Neural progenitor cell (in vitro differentiated cells): ENCODE data around the gene PKNOX2. TPM values are rescaled to one million over a fixed set of nuclear protein-coding genes. Genes with fewer than 3 reads are reported as not detected.

Source experiments
- DNase-seq: peaks from one replicate; pipeline ENCODE4 v3.0.0-alpha.2; 2016; ENCODE audit warnings: low spot score
- H2AFZ ChIP-seq: fragments of 200-600 bp; sonication (generic); replicated peaks from 2 replicates; pipeline ENCODE4 v1.6.1; 2016; ENCODE audit warnings: antibody characterized with exemption
- H3F3A ChIP-seq: fragments of 200-600 bp; sonication (generic); 2 replicates; pipeline ENCODE4 v1.6.1; 2016; ENCODE audit warnings: antibody characterized with exemption, low read depth
- H3K27ac ChIP-seq: fragments of 200-600 bp; sonication (generic); 2 replicates; pipeline ENCODE4 v1.5.1; 2016; ENCODE audit warnings: mild to moderate bottlenecking
- H3K27me3 ChIP-seq: fragments of 200-600 bp; sonication (generic); 2 replicates; pipeline ENCODE4 v1.6.1; 2016; ENCODE audit warnings: mild to moderate bottlenecking, moderate library complexity
- H3K36me3 ChIP-seq: fragments of 200-600 bp; sonication (generic); 2 replicates; pipeline ENCODE4 v1.5.1; 2016
- H3K4me1 ChIP-seq: fragments of 200-600 bp; sonication (generic); 2 replicates; pipeline ENCODE4 v1.6.1; 2016; ENCODE audit warnings: mixed run types
- H3K4me2 ChIP-seq: fragments of 200-600 bp; sonication (generic); 2 replicates; pipeline ENCODE4 v1.6.1; 2016
- H3K4me3 ChIP-seq: fragments of 200-600 bp; sonication (generic); 2 replicates; pipeline ENCODE4 v1.5.1; 2016
- H3K79me2 ChIP-seq: fragments of 200-600 bp; sonication (generic); 2 replicates; pipeline ENCODE4 v1.6.1; 2016; ENCODE audit warnings: low read depth
- H3K9ac ChIP-seq: fragments of 200-600 bp; sonication (generic); 2 replicates; pipeline ENCODE4 v1.6.1; 2016
- H3K9me3 ChIP-seq: fragments of 200-600 bp; sonication (generic); 2 replicates; pipeline ENCODE4 v1.5.1; 2016; ENCODE audit warnings: low read depth
- H4K20me1 ChIP-seq: fragments of 200-600 bp; sonication (generic); 2 replicates; pipeline ENCODE4 v1.6.1; 2016; ENCODE audit warnings: low read depth
- H3K27ac Mint-ChIP-seq: 3 replicates; pipeline ENCODE4 v1.8.0; 2021; ENCODE audit warnings: mixed read lengths
- H3K27me3 Mint-ChIP-seq: 2 replicates; pipeline ENCODE4 v1.8.0; 2022; ENCODE audit warnings: low read depth, mild to moderate bottlenecking, inconsistent platforms, moderate library complexity, mixed read lengths; ENCODE audit not compliant: insufficient read depth
- H3K36me3 Mint-ChIP-seq: 3 replicates; pipeline ENCODE4 v1.8.0; 2021; ENCODE audit warnings: mixed read lengths
- H3K4me1 Mint-ChIP-seq: 3 replicates; pipeline ENCODE4 v1.8.0; 2021; ENCODE audit warnings: mixed read lengths
- H3K4me3 Mint-ChIP-seq: 3 replicates; pipeline ENCODE4 v1.8.0; 2021; ENCODE audit warnings: mild to moderate bottlenecking, moderate library complexity, mixed read lengths
- H3K9me3 Mint-ChIP-seq: 3 replicates; pipeline ENCODE4 v1.8.0; 2020; ENCODE audit warnings: mixed read lengths
- CTCF ChIP-seq: fragments of 200-600 bp; sonication (generic); IDR thresholded peaks from 2 replicates; pipeline ENCODE4 v1.5.1; 2017; ENCODE audit warnings: antibody characterized with exemption, mild to moderate bottlenecking
- EZH2 ChIP-seq: fragments of 200-600 bp; sonication (generic); IDR thresholded peaks from 2 replicates; pipeline ENCODE4 v1.6.1; 2017; ENCODE audit warnings: antibody characterized with exemption, mild to moderate bottlenecking, moderate library complexity
- EZH2phosphoT487 ChIP-seq: fragments of 200-600 bp; sonication (generic); IDR thresholded peaks from 2 replicates; pipeline ENCODE4 v1.6.1; 2017; ENCODE audit warnings: antibody characterized with exemption
- total RNA-seq: library from RNA; depleted of rRNA; stranded (reverse); fragments of >200 nt; gene quantifications from 2 replicates; pipeline ENCODE4 v1.2.3, GENCODE V29; 2015; ENCODE audit warnings: low replicate concordance

PKNOX2 gene
- total RNA-seq, 1 donor from 2014 or later, result 4.3 TPM

DNA sequence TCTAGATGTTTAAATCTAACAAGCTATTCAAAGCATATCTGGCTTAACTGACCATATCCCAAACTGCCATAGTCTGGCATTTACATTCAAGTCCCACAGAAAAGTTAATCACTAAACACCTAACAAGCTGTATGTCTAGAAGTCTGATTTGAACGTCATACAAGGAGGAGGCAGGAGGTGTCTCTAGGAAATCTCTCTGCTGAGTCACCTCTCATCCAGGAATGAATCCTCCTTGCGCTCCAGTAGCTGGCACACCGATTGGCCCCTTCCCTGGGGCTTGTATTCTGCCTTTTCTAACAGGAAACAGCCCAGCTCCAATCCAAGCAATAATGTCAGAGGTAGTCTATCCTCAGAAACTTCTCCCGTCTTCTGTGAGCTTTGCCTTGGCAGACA, 299.7 kb downstream of the PKNOX2 start:
- no peak overlapping the region for H3K27ac ChIP-seq
- TF ChIP-seq EZH2phosphoT487 (no peak), CTCF (no peak), EZH2 (no peak)
- H3K9me3 ChIP-seq, result no peaks in the 10 kb centered on the region
- Mint-ChIP-seq H3K27ac (no peak overlapping the region), H3K9me3 (no peaks in the 10 kb centered on the region), H3K27me3 (peaks cover 3% of the 10 kb centered on the region), H3K4me3 (no peak overlapping the region), H3K4me1 (peaks cover 20% of the 10 kb centered on the region), H3K36me3 (peaks cover 18% of the 10 kb centered on the region)
- peaks cover 11% of the 10 kb centered on the region for H3K4me1 ChIP-seq
- no peaks in the 10 kb centered on the region for H3K27me3 ChIP-seq
- peaks cover 4% of the 10 kb centered on the region for H3F3A ChIP-seq
- no peak overlapping the region for H3K9ac ChIP-seq
- DNase-seq, result no peak
- H3K79me2 ChIP-seq, result peaks cover 3% of the 10 kb centered on the region
- H3K4me3 ChIP-seq, result no peak overlapping the region
- peaks cover 17% of the 10 kb centered on the region for H4K20me1 ChIP-seq
- no peaks in the 10 kb centered on the region for H3K36me3 ChIP-seq
- no peak overlapping the region for H2AFZ ChIP-seq
- H3K4me2 ChIP-seq, result no peak overlapping the region

DNA sequence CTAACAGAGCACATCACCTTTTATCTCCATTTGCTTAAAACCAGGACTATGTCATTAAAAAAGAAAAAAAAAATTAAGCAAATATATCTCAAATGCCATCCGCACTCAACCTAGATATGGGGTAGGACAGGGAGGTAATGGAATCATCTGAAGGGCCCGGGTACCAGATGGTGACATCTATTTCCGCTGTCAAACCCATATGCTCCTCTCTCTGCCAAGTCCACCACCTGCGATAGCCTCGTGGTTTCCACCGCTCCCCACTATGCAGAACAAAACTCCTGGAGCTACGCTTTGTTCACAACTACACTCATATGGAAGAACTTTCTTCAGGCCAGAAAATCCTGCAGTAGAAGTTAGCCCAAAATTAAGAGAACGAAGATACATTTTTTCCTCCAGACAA, 300.1 kb downstream of the PKNOX2 start:
- Mint-ChIP-seq H3K4me1 (peaks cover 20% of the 10 kb centered on the region), H3K27ac (no peak overlapping the region), H3K4me3 (no peak overlapping the region), H3K27me3 (peaks cover 3% of the 10 kb centered on the region), H3K36me3 (peaks cover 18% of the 10 kb centered on the region), H3K9me3 (no peaks in the 10 kb centered on the region)
- no peak for DNase-seq
- Histone ChIP-seq H3K9ac (no peak overlapping the region), H3K4me2 (no peak overlapping the region), H2AFZ (no peak overlapping the region), H3K27ac (no peak overlapping the region), H3K9me3 (no peaks in the 10 kb centered on the region), H3F3A (peaks cover 4% of the 10 kb centered on the region), H3K79me2 (peaks cover 3% of the 10 kb centered on the region), H4K20me1 (peaks cover 17% of the 10 kb centered on the region), H3K4me1 (peaks cover 11% of the 10 kb centered on the region), H3K36me3 (no peaks in the 10 kb centered on the region), H3K4me3 (no peak overlapping the region), H3K27me3 (no peaks in the 10 kb centered on the region)
- TF ChIP-seq EZH2 (no peak), CTCF (no peak), EZH2phosphoT487 (no peak)

DNA sequence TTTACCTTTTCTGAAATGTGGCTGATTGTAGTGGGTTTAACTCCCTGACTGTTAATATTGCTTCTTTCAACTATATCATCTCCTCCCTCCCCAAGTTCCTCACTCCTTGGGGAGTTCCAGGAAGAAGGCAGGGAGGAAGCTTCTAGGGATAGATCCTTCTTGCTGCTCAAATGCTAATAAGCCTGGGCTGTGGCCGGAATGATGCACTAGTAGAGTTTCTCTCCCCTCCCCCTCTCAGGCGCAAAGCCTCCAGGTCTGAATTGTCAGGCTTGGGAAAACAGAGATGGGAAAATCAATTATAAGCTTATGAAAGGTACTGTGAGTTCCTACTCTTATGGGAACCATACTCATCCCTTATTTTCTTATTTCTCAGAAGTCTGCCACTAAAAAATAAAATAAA, 300.7 kb downstream of the PKNOX2 start:
- Histone ChIP-seq H3K9ac (no peak overlapping the region), H3K4me3 (no peak overlapping the region), H3K27ac (no peak overlapping the region), H2AFZ (no peak overlapping the region), H3F3A (peaks cover 4% of the 10 kb centered on the region), H4K20me1 (peaks cover 17% of the 10 kb centered on the region), H3K79me2 (peaks cover 3% of the 10 kb centered on the region), H3K27me3 (no peaks in the 10 kb centered on the region), H3K4me1 (peaks cover 11% of the 10 kb centered on the region), H3K9me3 (no peaks in the 10 kb centered on the region), H3K4me2 (peak overlapping the region; percentile 20), H3K36me3 (no peaks in the 10 kb centered on the region)
- no peak overlapping the region for H3K4me3 Mint-ChIP-seq
- peaks cover 3% of the 10 kb centered on the region for H3K27me3 Mint-ChIP-seq
- peaks cover 17% of the 10 kb centered on the region for H3K36me3 Mint-ChIP-seq
- no peaks in the 10 kb centered on the region for H3K9me3 Mint-ChIP-seq
- no peak overlapping the region for H3K27ac Mint-ChIP-seq
- peaks cover 20% of the 10 kb centered on the region for H3K4me1 Mint-ChIP-seq
- no peak for TF ChIP-seq CTCF
- no peak for TF ChIP-seq EZH2
- TF ChIP-seq EZH2phosphoT487, result no peak
- DNase-seq, result peak; percentile 31
